ENCODE results near the gene ALOXE3.

ALOXE3 gene

DNA sequence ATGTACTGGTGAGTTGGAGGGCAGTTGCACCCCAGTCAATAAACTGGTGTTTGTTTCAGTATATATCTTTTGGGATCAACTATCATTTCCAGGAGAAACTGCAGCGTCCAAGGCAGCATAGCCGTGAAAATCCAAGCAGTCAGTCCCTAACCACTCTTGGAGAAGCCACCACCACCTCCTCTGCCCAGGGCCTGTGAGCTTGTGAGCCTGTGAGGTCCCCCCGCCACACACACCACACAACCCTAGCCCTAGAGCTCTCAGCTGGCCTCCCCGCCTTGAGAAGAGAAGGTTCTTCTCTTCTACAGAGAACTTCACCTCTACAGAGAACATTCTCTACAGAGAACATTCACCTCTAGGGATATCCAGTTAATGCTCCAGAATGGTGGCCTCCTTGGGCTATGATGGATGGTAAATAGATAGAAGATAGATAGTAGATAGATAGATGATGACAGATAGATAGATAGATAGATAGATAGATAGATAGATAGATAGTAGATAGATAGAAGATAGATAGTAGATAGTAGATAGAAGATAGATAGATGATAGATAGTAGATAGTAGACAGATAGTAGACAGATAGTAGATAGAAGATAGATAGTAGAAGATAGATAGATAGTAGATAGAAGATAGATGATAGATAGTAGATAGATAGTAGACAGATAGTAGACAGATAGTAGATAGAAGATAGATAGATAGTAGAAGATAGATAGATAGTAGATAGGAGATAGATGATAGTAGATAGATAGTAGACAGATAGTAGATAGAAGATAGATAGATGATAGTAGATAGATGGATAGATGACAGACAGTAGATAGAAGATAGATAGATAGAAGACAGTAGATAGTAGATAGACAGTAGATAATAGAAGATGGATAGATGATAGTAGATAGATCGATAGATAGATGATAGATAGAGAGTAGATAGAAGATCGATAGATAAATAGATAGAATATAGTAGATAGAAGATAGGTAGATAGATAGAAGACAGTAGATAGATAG, 65.8 kb downstream of the ALOXE3 start:
- H3K4me3 ChIP-seq (ENCODE audit: low read depth, low read length): no peak overlapping the region
- TF ChIP-seq, protein P1, sequence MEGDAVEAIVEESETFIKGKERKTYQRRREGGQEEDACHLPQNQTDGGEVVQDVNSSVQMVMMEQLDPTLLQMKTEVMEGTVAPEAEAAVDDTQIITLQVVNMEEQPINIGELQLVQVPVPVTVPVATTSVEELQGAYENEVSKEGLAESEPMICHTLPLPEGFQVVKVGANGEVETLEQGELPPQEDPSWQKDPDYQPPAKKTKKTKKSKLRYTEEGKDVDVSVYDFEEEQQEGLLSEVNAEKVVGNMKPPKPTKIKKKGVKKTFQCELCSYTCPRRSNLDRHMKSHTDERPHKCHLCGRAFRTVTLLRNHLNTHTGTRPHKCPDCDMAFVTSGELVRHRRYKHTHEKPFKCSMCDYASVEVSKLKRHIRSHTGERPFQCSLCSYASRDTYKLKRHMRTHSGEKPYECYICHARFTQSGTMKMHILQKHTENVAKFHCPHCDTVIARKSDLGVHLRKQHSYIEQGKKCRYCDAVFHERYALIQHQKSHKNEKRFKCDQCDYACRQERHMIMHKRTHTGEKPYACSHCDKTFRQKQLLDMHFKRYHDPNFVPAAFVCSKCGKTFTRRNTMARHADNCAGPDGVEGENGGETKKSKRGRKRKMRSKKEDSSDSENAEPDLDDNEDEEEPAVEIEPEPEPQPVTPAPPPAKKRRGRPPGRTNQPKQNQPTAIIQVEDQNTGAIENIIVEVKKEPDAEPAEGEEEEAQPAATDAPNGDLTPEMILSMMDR (IDR thresholded peaks at IDR 0.05; ENCODE audit: low read depth, low read length): no peak

DNA sequence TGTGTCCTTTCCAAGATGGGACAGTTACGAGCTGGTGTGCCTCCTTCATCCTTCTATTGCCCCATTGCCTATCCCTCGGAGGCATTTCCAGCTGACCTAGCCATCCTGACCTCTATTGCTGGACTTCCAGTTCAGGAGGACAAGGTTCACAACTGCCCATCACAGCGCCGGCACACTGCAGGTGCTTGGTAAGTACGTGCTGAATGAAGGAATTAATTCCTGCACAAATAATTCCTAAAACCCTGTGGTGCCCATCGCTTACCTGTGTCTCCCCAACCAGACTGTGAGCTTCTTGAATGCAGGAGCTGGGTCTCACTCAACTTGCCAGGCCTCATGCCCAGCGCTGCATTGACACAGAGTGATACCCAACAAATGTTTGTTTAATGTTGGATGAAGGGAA, 66.5 kb downstream of the ALOXE3 start:
- H3K4me3 ChIP-seq (ENCODE audit: low read depth, low read length): no peak overlapping the region
- TF ChIP-seq, protein P1 (IDR thresholded peaks at IDR 0.05; ENCODE audit: low read depth, low read length): no peak

DNA sequence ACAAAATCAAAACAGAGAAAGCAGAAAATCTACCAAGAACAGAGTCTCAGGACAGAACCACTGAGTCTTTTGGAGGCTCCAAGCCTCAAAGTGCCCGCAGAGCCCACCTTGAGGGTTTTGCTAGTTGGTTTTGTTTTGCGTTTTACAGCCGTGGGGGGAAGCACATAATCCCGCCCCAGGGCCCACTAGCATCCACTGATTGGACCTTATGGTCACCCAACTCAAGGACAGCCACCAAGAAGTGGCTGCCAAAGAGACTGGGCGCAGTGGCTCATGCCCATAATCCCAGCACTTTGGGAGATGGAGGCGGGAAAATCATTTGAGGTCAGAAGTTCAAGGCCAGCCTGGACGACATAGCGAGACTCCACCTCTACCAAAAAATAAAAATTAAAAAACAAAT, 69.6 kb downstream of the ALOXE3 start:
- H3K4me3 ChIP-seq (ENCODE audit: low read depth, low read length): no peak overlapping the region
- TF ChIP-seq, protein P1 (IDR thresholded peaks at IDR 0.05; ENCODE audit: low read depth, low read length): no peak

- H3K4me3 ChIP-seq (ENCODE audit: low read depth, low read length): no peak overlapping the region
- TF ChIP-seq, protein P1 (IDR thresholded peaks at IDR 0.05; ENCODE audit: low read depth, low read length): no peak
These were observed 70.1 kb downstream of the ALOXE3 start for GRCh38 chr17:8048236-8048635.

- H3K4me3 ChIP-seq (ENCODE audit: low read depth, low read length): no peak overlapping the region
- TF ChIP-seq, protein P1 (IDR thresholded peaks at IDR 0.05; ENCODE audit: low read depth, low read length): no peak
These were observed 70.6 kb downstream of the ALOXE3 start for GRCh38 chr17:8047769-8048110.

DNA sequence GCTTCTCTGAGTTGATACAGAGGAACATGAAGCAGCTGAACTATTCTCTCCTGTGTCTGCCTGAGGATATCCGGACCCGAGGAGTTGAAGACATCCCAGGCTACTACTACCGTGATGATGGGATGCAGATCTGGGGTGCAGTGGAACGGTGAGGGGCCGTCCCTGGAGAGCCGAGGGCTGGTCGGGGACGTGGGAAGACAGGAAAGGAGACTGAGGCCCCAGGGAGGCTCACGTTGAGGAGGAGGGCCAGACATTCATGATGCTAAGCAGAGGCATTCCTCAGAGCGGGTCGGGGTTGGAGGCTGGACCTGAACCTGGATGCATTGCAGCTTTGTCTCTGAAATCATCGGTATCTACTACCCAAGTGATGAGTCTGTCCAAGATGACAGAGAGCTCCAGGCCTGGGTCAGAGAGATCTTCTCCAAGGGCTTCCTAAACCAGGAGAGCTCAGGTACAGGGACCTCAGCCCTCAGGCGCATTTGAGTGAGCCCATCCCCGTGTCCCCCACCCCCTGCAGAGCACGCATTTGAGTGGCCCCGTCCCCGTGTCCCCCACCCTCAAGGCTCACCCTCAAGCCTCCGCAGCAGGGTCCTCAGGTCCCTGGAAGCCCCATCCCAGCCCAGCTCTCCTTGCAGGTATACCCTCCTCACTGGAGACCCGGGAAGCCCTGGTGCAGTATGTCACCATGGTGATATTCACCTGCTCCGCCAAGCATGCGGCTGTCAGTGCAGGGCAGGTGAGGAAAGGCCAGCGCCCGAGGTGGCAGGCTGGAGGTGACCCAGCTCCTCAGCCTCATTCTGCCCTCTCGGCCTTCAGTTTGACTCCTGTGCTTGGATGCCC, 71.2 kb downstream of the ALOXE3 start:
- H3K4me3 ChIP-seq (ENCODE audit: low read depth, low read length): no peak overlapping the region
- TF ChIP-seq, protein P1 (IDR thresholded peaks at IDR 0.05; ENCODE audit: low read depth, low read length): no peak
